Measurements from ENCODE around the gene ACTMAP. TPM values are rescaled to one million over a fixed set of nuclear protein-coding genes. Genes with fewer than 3 reads are reported as not detected.

Gene ACTMAP
- total and polyA plus RNA-seq, 4 donors: 0.93 to 7.7 (median 3.0) TPM

DNA sequence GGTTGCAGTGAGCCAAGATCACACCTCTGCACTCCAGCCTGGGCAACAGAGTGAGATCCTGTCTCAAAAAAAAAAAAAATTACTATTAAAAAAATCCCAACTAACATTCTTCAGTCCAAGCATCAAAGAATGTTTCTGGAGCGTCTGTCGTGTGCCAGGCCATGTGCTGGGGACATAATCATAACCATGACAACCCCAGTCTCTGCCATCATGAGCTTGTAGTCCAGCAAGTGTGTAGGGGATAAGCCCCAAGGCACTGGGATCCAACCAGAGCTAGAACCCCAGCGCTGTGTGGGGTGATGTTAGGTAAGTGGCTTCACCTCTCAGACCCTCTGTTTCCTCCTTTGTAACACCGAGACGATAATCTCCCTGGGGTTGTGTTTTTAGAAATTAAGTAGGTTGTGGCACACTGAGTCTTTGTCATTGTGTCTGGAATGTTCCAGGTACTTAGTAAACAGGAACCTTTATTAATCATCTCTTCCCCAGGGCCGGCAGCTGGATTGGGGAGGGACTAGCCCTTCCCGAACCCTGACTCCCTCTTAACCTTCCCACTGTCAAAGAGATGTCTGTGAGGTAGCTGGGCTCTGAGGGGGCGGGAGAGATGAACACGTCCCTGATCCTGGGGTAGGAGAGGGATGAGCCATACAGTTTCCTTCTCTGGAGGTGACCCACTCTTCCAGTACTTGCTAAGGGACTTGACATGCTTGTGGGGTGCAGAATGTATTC, 28.2 kb downstream of the ACTMAP start:
- H3K36me3 ChIP-seq (ENCODE audit: control insufficient read depth in 4 of 4, insufficient read depth in 3 of 4, low read depth in 1 of 4, low read length in 3 of 4): peaks cover 5 to 20% (median 15%) of the 10 kb centered on the region in 4 donors

DNA sequence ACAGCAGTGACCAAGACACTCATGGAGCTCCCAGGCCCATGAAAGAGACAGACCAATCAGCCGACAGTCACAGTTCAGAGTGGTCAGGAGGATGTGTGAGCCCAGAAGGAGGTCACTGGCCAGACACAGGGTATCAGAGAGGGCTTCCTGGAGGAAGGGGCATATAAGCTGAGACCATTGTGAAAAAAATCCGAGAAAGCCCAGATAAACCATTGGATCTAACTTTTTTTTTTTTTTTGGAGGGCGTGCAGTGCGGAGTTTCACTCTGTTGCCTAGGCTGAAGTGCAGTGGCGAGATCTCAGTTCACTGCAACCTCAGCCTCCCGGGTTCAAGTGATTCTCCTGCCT, 29.2 kb downstream of the ACTMAP start:
- H3K4me3 ChIP-seq (ENCODE audit: low read depth in 1 of 3, low read length in 3 of 3): no peak overlapping the region
- TF ChIP-seq, protein P1, sequence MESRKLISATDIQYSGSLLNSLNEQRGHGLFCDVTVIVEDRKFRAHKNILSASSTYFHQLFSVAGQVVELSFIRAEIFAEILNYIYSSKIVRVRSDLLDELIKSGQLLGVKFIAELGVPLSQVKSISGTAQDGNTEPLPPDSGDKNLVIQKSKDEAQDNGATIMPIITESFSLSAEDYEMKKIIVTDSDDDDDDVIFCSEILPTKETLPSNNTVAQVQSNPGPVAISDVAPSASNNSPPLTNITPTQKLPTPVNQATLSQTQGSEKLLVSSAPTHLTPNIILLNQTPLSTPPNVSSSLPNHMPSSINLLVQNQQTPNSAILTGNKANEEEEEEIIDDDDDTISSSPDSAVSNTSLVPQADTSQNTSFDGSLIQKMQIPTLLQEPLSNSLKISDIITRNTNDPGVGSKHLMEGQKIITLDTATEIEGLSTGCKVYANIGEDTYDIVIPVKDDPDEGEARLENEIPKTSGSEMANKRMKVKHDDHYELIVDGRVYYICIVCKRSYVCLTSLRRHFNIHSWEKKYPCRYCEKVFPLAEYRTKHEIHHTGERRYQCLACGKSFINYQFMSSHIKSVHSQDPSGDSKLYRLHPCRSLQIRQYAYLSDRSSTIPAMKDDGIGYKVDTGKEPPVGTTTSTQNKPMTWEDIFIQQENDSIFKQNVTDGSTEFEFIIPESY (IDR thresholded peaks at IDR 0.05): no peak
- TF ChIP-seq TAF1 (conservative IDR thresholded peaks at IDR 0.05): peak; percentile 3
- DNase-seq (ENCODE audit: low spot score): no peak
- 80% methylated on average over 6 of the region's 6 CpGs for whole genome bisulfite sequencing
- H3K9me3 ChIP-seq (ENCODE audit: control insufficient read depth in 4 of 4, low read length in 3 of 4): no peaks in the 10 kb centered on the region
- peaks cover 3 to 15% (median 10%) of the 10 kb centered on the region in 4 donors for H3K36me3 ChIP-seq (ENCODE audit: control insufficient read depth in 4 of 4, insufficient read depth in 3 of 4, low read depth in 1 of 4, low read length in 3 of 4)
- H3K9ac ChIP-seq (ENCODE audit: low read depth in 1 of 2, low read length in 2 of 2): no peak overlapping the region
- no peaks in the 10 kb centered on the region for H3K27me3 ChIP-seq (ENCODE audit: control insufficient read depth in 4 of 4, insufficient read depth in 4 of 4, low read length in 3 of 4)
- H3K4me1 ChIP-seq (ENCODE audit: control insufficient read depth in 4 of 4, insufficient read depth in 4 of 4, low read length in 3 of 4): peaks cover 2 to 38% (median 26%) of the 10 kb centered on the region in 4 donors
- peak overlapping the region; percentile 53 to 64 for H3K27ac ChIP-seq (ENCODE audit: low read depth in 1 of 2, low read length in 2 of 2)

More for the DNA sequence above, 28.2 kb downstream of the ACTMAP start:
- TF ChIP-seq NR2F2 (IDR thresholded peaks at IDR 0.05) (no peak), YY1 (IDR thresholded peaks at IDR 0.05) (no peak), FOXA2 (IDR thresholded peaks at IDR 0.05) (no peak), FOXA1 (IDR thresholded peaks at IDR 0.05) (no peak), TAF1 (conservative IDR thresholded peaks at IDR 0.05) (no peak), JUND (IDR thresholded peaks at IDR 0.05) (no peak), RAD21 (IDR thresholded peaks at IDR 0.05) (no peak), SP1 (IDR thresholded peaks at IDR 0.05) (no peak), HNF4A (conservative IDR thresholded peaks at IDR 0.05) (no peak), HNF4G (IDR thresholded peaks at IDR 0.05) (no peak)
- TF ChIP-seq, protein P2, sequence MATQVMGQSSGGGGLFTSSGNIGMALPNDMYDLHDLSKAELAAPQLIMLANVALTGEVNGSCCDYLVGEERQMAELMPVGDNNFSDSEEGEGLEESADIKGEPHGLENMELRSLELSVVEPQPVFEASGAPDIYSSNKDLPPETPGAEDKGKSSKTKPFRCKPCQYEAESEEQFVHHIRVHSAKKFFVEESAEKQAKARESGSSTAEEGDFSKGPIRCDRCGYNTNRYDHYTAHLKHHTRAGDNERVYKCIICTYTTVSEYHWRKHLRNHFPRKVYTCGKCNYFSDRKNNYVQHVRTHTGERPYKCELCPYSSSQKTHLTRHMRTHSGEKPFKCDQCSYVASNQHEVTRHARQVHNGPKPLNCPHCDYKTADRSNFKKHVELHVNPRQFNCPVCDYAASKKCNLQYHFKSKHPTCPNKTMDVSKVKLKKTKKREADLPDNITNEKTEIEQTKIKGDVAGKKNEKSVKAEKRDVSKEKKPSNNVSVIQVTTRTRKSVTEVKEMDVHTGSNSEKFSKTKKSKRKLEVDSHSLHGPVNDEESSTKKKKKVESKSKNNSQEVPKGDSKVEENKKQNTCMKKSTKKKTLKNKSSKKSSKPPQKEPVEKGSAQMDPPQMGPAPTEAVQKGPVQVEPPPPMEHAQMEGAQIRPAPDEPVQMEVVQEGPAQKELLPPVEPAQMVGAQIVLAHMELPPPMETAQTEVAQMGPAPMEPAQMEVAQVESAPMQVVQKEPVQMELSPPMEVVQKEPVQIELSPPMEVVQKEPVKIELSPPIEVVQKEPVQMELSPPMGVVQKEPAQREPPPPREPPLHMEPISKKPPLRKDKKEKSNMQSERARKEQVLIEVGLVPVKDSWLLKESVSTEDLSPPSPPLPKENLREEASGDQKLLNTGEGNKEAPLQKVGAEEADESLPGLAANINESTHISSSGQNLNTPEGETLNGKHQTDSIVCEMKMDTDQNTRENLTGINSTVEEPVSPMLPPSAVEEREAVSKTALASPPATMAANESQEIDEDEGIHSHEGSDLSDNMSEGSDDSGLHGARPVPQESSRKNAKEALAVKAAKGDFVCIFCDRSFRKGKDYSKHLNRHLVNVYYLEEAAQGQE (IDR thresholded peaks at IDR 0.05): no peak
- TF ChIP-seq, protein P1 (IDR thresholded peaks at IDR 0.05): no peak
- TF ChIP-seq, protein P3, sequence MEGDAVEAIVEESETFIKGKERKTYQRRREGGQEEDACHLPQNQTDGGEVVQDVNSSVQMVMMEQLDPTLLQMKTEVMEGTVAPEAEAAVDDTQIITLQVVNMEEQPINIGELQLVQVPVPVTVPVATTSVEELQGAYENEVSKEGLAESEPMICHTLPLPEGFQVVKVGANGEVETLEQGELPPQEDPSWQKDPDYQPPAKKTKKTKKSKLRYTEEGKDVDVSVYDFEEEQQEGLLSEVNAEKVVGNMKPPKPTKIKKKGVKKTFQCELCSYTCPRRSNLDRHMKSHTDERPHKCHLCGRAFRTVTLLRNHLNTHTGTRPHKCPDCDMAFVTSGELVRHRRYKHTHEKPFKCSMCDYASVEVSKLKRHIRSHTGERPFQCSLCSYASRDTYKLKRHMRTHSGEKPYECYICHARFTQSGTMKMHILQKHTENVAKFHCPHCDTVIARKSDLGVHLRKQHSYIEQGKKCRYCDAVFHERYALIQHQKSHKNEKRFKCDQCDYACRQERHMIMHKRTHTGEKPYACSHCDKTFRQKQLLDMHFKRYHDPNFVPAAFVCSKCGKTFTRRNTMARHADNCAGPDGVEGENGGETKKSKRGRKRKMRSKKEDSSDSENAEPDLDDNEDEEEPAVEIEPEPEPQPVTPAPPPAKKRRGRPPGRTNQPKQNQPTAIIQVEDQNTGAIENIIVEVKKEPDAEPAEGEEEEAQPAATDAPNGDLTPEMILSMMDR (IDR thresholded peaks at IDR 0.05; ENCODE audit: low read depth, low read length, missing input control): no peak
- H3K27ac ChIP-seq (ENCODE audit: low read depth in 1 of 2, low read length in 2 of 2): no peak overlapping the region
- H3K9ac ChIP-seq (ENCODE audit: low read depth in 1 of 2, low read length in 2 of 2): no peak overlapping the region
- WGBS: 83% methylated on average over 9 of the region's 9 CpGs
- H3K9me3 ChIP-seq (ENCODE audit: control insufficient read depth in 4 of 4, low read length in 3 of 4): no peaks in the 10 kb centered on the region
- peaks cover 2 to 34% (median 22%) of the 10 kb centered on the region in 4 donors for H3K4me1 ChIP-seq (ENCODE audit: control insufficient read depth in 4 of 4, insufficient read depth in 4 of 4, low read length in 3 of 4)
- no peak overlapping the region for H3K4me3 ChIP-seq (ENCODE audit: low read depth in 1 of 3, low read length in 3 of 3)
- H3K27me3 ChIP-seq (ENCODE audit: control insufficient read depth in 4 of 4, insufficient read depth in 4 of 4, low read length in 3 of 4): no peaks in the 10 kb centered on the region
- DNase-seq (ENCODE audit: low spot score): no peak

All from liver (tissue), 9 donors.